SU-DHL-6 (cell line): ENCODE data around the gene XRCC2.

ENCODE experiments used
- H2AFZ ChIP-seq: fragments of 200-600 bp; sonication (generic); 2 replicates; pipeline ENCODE4 v1.6.1; 2014; ENCODE audit warnings: low read depth, mild to moderate bottlenecking, moderate library complexity, mixed read lengths, antibody characterized with exemption, low read length; ENCODE audit not compliant: severe bottlenecking
- H3F3A ChIP-seq: fragments of 200-600 bp; shearing (Covaris generic); 2 replicates; pipeline ENCODE4 v1.6.0; 2016; ENCODE audit warnings: antibody characterized with exemption, mild to moderate bottlenecking; ENCODE audit not compliant: insufficient read depth
- H3K27ac ChIP-seq: fragments of 200-600 bp; sonication (generic); 2 replicates; pipeline ENCODE4 v1.5.1; 2016; ENCODE audit warnings: low read depth, mild to moderate bottlenecking, low read length, moderate library complexity, mixed read lengths
- H3K27me3 ChIP-seq: fragments of 200-600 bp; sonication (generic), shearing (Covaris generic); 2 replicates; pipeline ENCODE4 v1.6.0; 2014; ENCODE audit warnings: mild to moderate bottlenecking, low read length
- H3K36me3 ChIP-seq: fragments of 200-600 bp; sonication (generic); 2 replicates; pipeline ENCODE4 v1.6.1; 2014; ENCODE audit warnings: mild to moderate bottlenecking, low read length, mixed read lengths
- H3K4me2 ChIP-seq: fragments of 300-600, 200-600 bp; shearing (Covaris generic), sonication (generic); 2 replicates; pipeline ENCODE4 v1.6.0; 2014; ENCODE audit warnings: low read length, low read depth, mild to moderate bottlenecking; ENCODE audit not compliant: poor library complexity, severe bottlenecking
- H3K4me3 ChIP-seq: fragments of 200-600 bp; sonication (generic); 2 replicates; pipeline ENCODE4 v1.5.1; 2014; ENCODE audit warnings: antibody characterized with exemption, low read length, mild to moderate bottlenecking, mixed read lengths; ENCODE audit not compliant: insufficient read depth, poor library complexity, severe bottlenecking
- H3K79me2 ChIP-seq: fragments of 200-600 bp; sonication (generic); 2 replicates; pipeline ENCODE4 v1.6.1; 2014; ENCODE audit warnings: mild to moderate bottlenecking, low read length, moderate library complexity; ENCODE audit not compliant: insufficient read depth
- H3K9ac ChIP-seq: fragments of 200-600 bp; sonication (generic); 2 replicates; pipeline ENCODE4 v1.7.0; 2014; ENCODE audit warnings: mild to moderate bottlenecking, low read length
- H3K9me2 ChIP-seq: fragments of 200-600 bp; sonication (generic); replicated peaks from 2 replicates; pipeline ENCODE4 v1.6.1; 2014; ENCODE audit warnings: low read length; ENCODE audit not compliant: insufficient read depth
- H3K9me3 ChIP-seq: fragments of 200-600 bp; sonication (generic); 2 replicates; pipeline ENCODE4 v1.6.1; 2014; ENCODE audit warnings: low read length, mixed read lengths; ENCODE audit not compliant: insufficient read depth
- H4K20me1 ChIP-seq: fragments of 200-600 bp; sonication (generic); 2 replicates; pipeline ENCODE4 v1.6.1; 2014; ENCODE audit warnings: low read depth, mild to moderate bottlenecking, antibody characterized with exemption, low read length, moderate library complexity, mixed read lengths
- EZH2phosphoT487 ChIP-seq: fragments of 200-600 bp; sonication (generic), shearing (Covaris generic); conservative IDR thresholded peaks from 2 replicates; pipeline ENCODE4 v1.6.1; 2018; ENCODE audit warnings: mild to moderate bottlenecking, antibody characterized with exemption, low read length, moderate library complexity, mixed read lengths
- TF ChIP-seq, protein P1 (sequence below): fragments of 200-600 bp; sonication (generic); IDR thresholded peaks from one replicate; pipeline ENCODE4 v1.5.1; 2017; ENCODE audit warnings: antibody characterized with exemption, mild to moderate bottlenecking, low read length, moderate library complexity; ENCODE audit not compliant: insufficient read depth, poor library complexity, severe bottlenecking

XRCC2 gene

DNA sequence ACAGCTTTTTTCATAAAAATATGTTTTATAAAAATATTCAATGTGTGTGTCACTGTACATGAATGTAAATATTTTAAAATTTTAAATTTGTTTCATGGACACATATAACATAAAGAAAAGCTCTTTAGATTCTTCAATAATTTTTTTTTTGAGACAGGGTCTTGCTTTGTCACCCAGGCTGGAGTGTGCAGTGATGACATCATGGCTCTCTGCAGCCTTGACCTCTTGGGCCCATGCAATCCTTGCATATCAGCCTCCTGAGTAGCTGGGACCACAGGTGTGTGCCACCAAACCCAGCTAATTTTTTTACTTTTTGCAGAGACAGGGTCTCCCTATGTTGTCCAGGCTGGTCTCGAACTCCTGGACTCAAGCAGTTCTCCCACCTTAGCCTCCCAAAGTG, 9.9 kb downstream of the XRCC2 start:
- Histone ChIP-seq H2AFZ (no peak overlapping the region), H3K9me2 (no peaks in the 10 kb centered on the region), H3K9me3 (no peaks in the 10 kb centered on the region), H3K79me2 (peaks cover 87% of the 10 kb centered on the region), H3K4me2 (no peak overlapping the region), H3K27ac (no peak overlapping the region), H3K4me3 (no peak overlapping the region), H3K9ac (no peak overlapping the region), H3F3A (no peaks in the 10 kb centered on the region), H3K36me3 (no peaks in the 10 kb centered on the region; the same call in 1 of the 2 replicates), H4K20me1 (0 out of 2 replicates have a peak, but pooled peaks cover 2% of the 10 kb centered on the region), H3K27me3 (no peaks in the 10 kb centered on the region)
- TF ChIP-seq EZH2phosphoT487 = no peak
- TF ChIP-seq, protein P1, sequence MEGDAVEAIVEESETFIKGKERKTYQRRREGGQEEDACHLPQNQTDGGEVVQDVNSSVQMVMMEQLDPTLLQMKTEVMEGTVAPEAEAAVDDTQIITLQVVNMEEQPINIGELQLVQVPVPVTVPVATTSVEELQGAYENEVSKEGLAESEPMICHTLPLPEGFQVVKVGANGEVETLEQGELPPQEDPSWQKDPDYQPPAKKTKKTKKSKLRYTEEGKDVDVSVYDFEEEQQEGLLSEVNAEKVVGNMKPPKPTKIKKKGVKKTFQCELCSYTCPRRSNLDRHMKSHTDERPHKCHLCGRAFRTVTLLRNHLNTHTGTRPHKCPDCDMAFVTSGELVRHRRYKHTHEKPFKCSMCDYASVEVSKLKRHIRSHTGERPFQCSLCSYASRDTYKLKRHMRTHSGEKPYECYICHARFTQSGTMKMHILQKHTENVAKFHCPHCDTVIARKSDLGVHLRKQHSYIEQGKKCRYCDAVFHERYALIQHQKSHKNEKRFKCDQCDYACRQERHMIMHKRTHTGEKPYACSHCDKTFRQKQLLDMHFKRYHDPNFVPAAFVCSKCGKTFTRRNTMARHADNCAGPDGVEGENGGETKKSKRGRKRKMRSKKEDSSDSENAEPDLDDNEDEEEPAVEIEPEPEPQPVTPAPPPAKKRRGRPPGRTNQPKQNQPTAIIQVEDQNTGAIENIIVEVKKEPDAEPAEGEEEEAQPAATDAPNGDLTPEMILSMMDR = no peak

DNA sequence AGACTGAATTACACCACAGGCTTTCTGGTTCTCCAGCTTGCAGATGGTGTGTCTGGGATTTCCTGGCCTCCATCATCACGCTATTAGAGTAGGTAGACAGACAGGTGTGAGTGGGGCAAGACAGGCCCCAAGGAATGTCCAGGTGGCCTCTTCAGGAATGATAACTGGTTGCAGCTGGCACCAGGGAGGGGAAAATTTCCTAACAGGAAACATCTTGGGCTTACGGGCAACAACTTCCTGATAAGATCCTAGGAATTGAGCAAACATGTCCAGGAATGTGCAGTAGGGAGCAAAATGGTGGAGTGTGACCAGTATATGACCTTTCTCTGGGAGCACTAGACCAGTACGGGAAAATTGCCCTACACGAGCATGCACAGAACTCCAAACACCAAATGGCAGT, 11.3 kb downstream of the XRCC2 start:
- peaks cover 5% of the 10 kb centered on the region; the same call in 1 of the 2 replicates for H3K36me3 ChIP-seq
- H3K9me2 ChIP-seq = no peaks in the 10 kb centered on the region
- H3K4me3 ChIP-seq = no peak overlapping the region
- no peak overlapping the region for H3K4me2 ChIP-seq
- H3K79me2 ChIP-seq = peaks cover 84% of the 10 kb centered on the region
- TF ChIP-seq EZH2phosphoT487 = no peak
- TF ChIP-seq, protein P1 = no peak
- H3K9ac ChIP-seq = no peak overlapping the region
- H2AFZ ChIP-seq = no peak overlapping the region
- H3K9me3 ChIP-seq = no peaks in the 10 kb centered on the region
- no peaks in the 10 kb centered on the region for H3F3A ChIP-seq
- no peak overlapping the region for H3K27ac ChIP-seq
- no peaks in the 10 kb centered on the region for H3K27me3 ChIP-seq
- H4K20me1 ChIP-seq = 0 out of 2 replicates have a peak, but pooled peaks cover 7% of the 10 kb centered on the region

DNA sequence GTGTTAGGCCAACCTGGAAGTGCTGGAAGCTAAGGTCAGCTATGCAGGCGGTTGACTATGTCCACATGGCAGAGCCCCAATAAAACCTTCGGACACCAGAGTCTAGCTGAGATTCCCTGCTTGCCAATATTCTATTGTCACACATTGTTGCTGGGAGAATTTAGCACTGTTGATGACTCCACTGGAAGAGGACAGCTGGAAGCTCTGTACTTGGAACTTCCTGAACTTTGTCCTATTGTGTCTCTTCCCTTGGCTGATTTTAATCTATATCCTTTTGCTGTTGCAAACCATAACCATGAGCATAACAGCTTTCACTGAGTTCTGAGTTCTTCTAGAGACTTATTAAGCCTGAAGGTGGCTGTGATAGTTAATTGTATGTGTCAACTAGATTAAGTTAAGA, 12.0 kb downstream of the XRCC2 start:
- no peaks in the 10 kb centered on the region for H3K9me2 ChIP-seq
- H2AFZ ChIP-seq = no peak overlapping the region
- no peaks in the 10 kb centered on the region for H3F3A ChIP-seq
- H3K27me3 ChIP-seq = no peaks in the 10 kb centered on the region
- no peaks in the 10 kb centered on the region for H3K9me3 ChIP-seq
- H4K20me1 ChIP-seq = 0 out of 2 replicates have a peak, but pooled peaks cover 7% of the 10 kb centered on the region
- H3K9ac ChIP-seq = no peak overlapping the region
- no peak for TF ChIP-seq EZH2phosphoT487
- TF ChIP-seq, protein P1 = no peak
- no peak overlapping the region for H3K4me2 ChIP-seq
- H3K79me2 ChIP-seq = peaks cover 83% of the 10 kb centered on the region
- no peak overlapping the region for H3K27ac ChIP-seq
- no peak overlapping the region for H3K4me3 ChIP-seq
- H3K36me3 ChIP-seq = peaks cover 5% of the 10 kb centered on the region; the same call in 1 of the 2 replicates
